Measurements from ENCODE around the gene GJD3.

DNA sequence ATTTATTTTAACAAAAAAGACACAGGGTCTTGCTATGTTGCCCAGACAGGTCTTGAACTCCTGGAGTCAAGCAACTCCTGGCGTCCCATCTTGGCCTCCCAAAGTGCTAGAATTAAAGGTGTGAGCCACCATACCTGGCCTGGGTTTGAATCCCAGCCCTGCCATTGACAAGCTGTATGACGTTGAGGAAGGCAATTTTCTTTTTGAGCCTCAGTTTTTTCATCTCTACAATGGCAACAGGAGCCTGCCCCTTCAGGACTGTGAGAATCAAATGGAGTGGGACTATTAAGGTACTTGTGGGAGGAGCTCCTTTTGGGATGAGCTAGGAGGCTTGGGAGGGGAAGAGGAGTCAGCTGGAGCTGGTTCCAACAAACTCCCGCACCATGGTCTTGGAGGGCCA, 49.3 kb downstream of the GJD3 start:
- TF ChIP-seq EZH2 (optimal IDR thresholded peaks at IDR 0.05; ENCODE audit: low read depth, low read length): no peak
- TF ChIP-seq, protein P1, sequence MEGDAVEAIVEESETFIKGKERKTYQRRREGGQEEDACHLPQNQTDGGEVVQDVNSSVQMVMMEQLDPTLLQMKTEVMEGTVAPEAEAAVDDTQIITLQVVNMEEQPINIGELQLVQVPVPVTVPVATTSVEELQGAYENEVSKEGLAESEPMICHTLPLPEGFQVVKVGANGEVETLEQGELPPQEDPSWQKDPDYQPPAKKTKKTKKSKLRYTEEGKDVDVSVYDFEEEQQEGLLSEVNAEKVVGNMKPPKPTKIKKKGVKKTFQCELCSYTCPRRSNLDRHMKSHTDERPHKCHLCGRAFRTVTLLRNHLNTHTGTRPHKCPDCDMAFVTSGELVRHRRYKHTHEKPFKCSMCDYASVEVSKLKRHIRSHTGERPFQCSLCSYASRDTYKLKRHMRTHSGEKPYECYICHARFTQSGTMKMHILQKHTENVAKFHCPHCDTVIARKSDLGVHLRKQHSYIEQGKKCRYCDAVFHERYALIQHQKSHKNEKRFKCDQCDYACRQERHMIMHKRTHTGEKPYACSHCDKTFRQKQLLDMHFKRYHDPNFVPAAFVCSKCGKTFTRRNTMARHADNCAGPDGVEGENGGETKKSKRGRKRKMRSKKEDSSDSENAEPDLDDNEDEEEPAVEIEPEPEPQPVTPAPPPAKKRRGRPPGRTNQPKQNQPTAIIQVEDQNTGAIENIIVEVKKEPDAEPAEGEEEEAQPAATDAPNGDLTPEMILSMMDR (IDR thresholded peaks at IDR 0.05; ENCODE audit: low read length): no peak
- no peak for TF ChIP-seq EZH2phosphoT487 (IDR thresholded peaks at IDR 0.05; ENCODE audit: low read length)

Data from MM.1S (cell line).